Germinal center (tissue), 1 donor: ENCODE data around the gene KCTD4.

Experiments
- DNase-seq: peaks from one replicate; pipeline ENCODE4 v3.0.0; 2012; ENCODE audit warnings: mixed read lengths, low spot score

KCTD4 gene

GRCh38 chr13:45174478-45174877 is 26.4 kb downstream of the KCTD4 start:
- DNase-seq = no peak

GRCh38 chr13:45168555-45168930 is 32.3 kb downstream of the KCTD4 start:
- DNase-seq = no peak

- no peak for DNase-seq
Measured at GRCh38 chr13:45167611-45168554, 33.0 kb downstream of the KCTD4 start.

- no peak for DNase-seq
Measured at GRCh38 chr13:45166858-45167257, 34.0 kb downstream of the KCTD4 start.

- no peak for DNase-seq
Measured at GRCh38 chr13:45162821-45163220, 38.0 kb downstream of the KCTD4 start.

- DNase-seq = no peak
Measured at GRCh38 chr13:45162194-45162593, 38.7 kb downstream of the KCTD4 start.

- DNase-seq = no peak
Measured at GRCh38 chr13:45156565-45157361, 44.1 kb downstream of the KCTD4 start.

- no peak for DNase-seq
Measured at GRCh38 chr13:45149964-45150363, 50.9 kb downstream of the KCTD4 start.

- no peak for DNase-seq
Measured at GRCh38 chr13:45143346-45143751, 57.5 kb downstream of the KCTD4 start.
